SK-N-SH (cell line): ENCODE results near the gene TMPRSS6. TPM values are rescaled to one million over a fixed set of nuclear protein-coding genes. Genes with fewer than 3 reads are reported as not detected.

ENCODE experiments used
- CTCF ChIA-PET: fragments of 300-600, 350-600 bp; formaldehyde crosslinking; extraction: SDS; loops from one replicate; lab custom pipeline; 2021; lab: Yijun Ruan, JAX
- POLR2A ChIA-PET: fragments of 350-600 bp; sonication (Branson Sonifier 250); formaldehyde crosslinking; extraction: SDS; loops from one replicate; lab custom pipeline; 2020; ENCODE audit warnings: antibody characterized with exemption, inconsistent platforms; lab: Yijun Ruan, JAX
- DNase-seq: peaks from one replicate; pipeline ENCODE4 v3.0.0; 2012
- H2AFZ ChIP-seq: fragments of 200-600 bp; sonication (generic); 2 replicates; pipeline ENCODE4 v1.8.1; 2016; ENCODE audit warnings: antibody characterized with exemption, mild to moderate bottlenecking, low read depth
- H3F3A ChIP-seq: fragments of 200-600 bp; sonication (generic); replicated peaks from 2 replicates; pipeline ENCODE3; 2016; ENCODE audit warnings: antibody characterized with exemption, mild to moderate bottlenecking; ENCODE audit not compliant: insufficient read depth
- H3K27ac ChIP-seq, 2 experiments: fragments of 200-500 bp in 1 of 2; fragments of 200-600 bp in 1 of 2; sonication (Bioruptor generic) in 1 of 2; sonication (generic), shearing (Covaris generic) in 1 of 2; 2 replicates each; pipeline versions ENCODE4 v1.5.1 to v1.6.1; 2014 to 2016; ENCODE audit warnings: low read depth in 2 of 2, inconsistent platforms in 1 of 2, low read length in 1 of 2, mild to moderate bottlenecking in 1 of 2, mixed read lengths in 1 of 2
- H3K27me3 ChIP-seq: fragments of 200-600 bp; sonication (generic), shearing (Covaris generic); 2 replicates; pipeline ENCODE4 v1.6.1; 2016; ENCODE audit warnings: mixed run types; ENCODE audit not compliant: insufficient read depth
- H3K36me3 ChIP-seq, 2 experiments: fragments of 200-500 bp in 1 of 2; fragments of 200-600 bp in 1 of 2; sonication (Bioruptor generic) in 1 of 2; sonication (generic) in 1 of 2; replicated peaks in 1 of 2; 2 replicates each; pipeline versions ENCODE3 to v1.5.1; 2014 to 2016; ENCODE audit warnings: low read length in 1 of 2, mild to moderate bottlenecking in 1 of 2; ENCODE audit not compliant: insufficient read depth in 2 of 2, control insufficient read depth in 1 of 2
- H3K4me1 ChIP-seq, 2 experiments: fragments of 200-500 bp in 1 of 2; fragments of 200-600 bp in 1 of 2; sonication (Bioruptor generic) in 1 of 2; sonication (generic), shearing (Covaris generic) in 1 of 2; 2 replicates each; pipeline versions ENCODE4 v1.5.1 to v1.6.1; 2014 to 2016; ENCODE audit warnings: low read depth in 1 of 2, low read length in 1 of 2, mixed run types in 1 of 2; ENCODE audit not compliant: insufficient read depth in 2 of 2, control insufficient read depth in 1 of 2
- H3K4me2 ChIP-seq: fragments of 200-600 bp; sonication (generic), shearing (Covaris generic); 2 replicates; pipeline ENCODE4 v1.6.1; 2017; ENCODE audit warnings: mixed run types
- H3K4me3 ChIP-seq, 2 experiments: fragments of 200-500 bp in 1 of 2; fragments of 200-600 bp in 1 of 2; sonication (Bioruptor generic) in 1 of 2; sonication (generic), shearing (Covaris generic) in 1 of 2; 2 replicates each; pipeline versions ENCODE4 v1.5.1 to v1.8.1; 2014 to 2016; ENCODE audit warnings: low read depth in 2 of 2, inconsistent platforms in 1 of 2, low read length in 1 of 2, mild to moderate bottlenecking in 1 of 2, mixed read lengths in 1 of 2, moderate library complexity in 1 of 2
- H3K79me2 ChIP-seq: fragments of 200-600 bp; sonication (generic); 2 replicates; pipeline ENCODE4 v1.8.1; 2017; ENCODE audit warnings: mild to moderate bottlenecking; ENCODE audit not compliant: insufficient read depth
- H3K9ac ChIP-seq: fragments of 200-600 bp; sonication (generic); 2 replicates; pipeline ENCODE4 v1.6.1; 2017; ENCODE audit warnings: mixed run types
- H3K9me2 ChIP-seq: fragments of 200-600 bp; sonication (generic); 2 replicates; pipeline ENCODE4 v1.6.1; 2017; ENCODE audit warnings: mixed run types
- H3K9me3 ChIP-seq: fragments of 200-600 bp; sonication (generic); 2 replicates; pipeline ENCODE4 v1.6.1; 2017; ENCODE audit warnings: mixed run types, mild to moderate bottlenecking, moderate library complexity
- H4K20me1 ChIP-seq: fragments of 200-600 bp; sonication (generic); 2 replicates; pipeline ENCODE4 v1.6.1; 2017; ENCODE audit warnings: mild to moderate bottlenecking, mixed run types; ENCODE audit not compliant: insufficient read depth
- EP300 ChIP-seq, 2 experiments: IDR thresholded peaks; 2 replicates each; pipeline versions ENCODE4 v1.4.0 to v1.6.1; 2012; ENCODE audit warnings: borderline replicate concordance in 1 of 2, low read depth in 1 of 2, low read length in 1 of 2
- EZH2phosphoT487 ChIP-seq: fragments of 200-600 bp; sonication (generic); IDR thresholded peaks from 2 replicates; pipeline ENCODE4 v1.6.1; 2017; ENCODE audit warnings: low read depth, mixed run types, mild to moderate bottlenecking, antibody characterized with exemption, moderate library complexity, borderline replicate concordance
- FOXJ3 ChIP-seq: sonication (generic); formaldehyde crosslinking; IDR thresholded peaks from 2 replicates; pipeline ENCODE4 v1.5.1; 2020; ENCODE audit warnings: mild to moderate bottlenecking, missing genetic modification reagents
- FOXM1 ChIP-seq: IDR thresholded peaks from 2 replicates; pipeline ENCODE4 v1.4.0; 2012; ENCODE audit warnings: low read depth, mild to moderate bottlenecking
- GATA2 ChIP-seq: sonication (generic); formaldehyde crosslinking; IDR thresholded peaks from 2 replicates; pipeline ENCODE4 v1.5.0; 2020; ENCODE audit warnings: mild to moderate bottlenecking, missing genetic modification reagents
- IRF3 ChIP-seq: fragments of 150-350 bp; IDR thresholded peaks from 2 replicates; pipeline ENCODE4 v1.6.1; 2016; ENCODE audit warnings: mild to moderate bottlenecking, low read depth, low read length
- MXI1 ChIP-seq: IDR thresholded peaks from 2 replicates; pipeline ENCODE4 v1.6.1; 2012; ENCODE audit warnings: mild to moderate bottlenecking, low read depth, low read length, improper control_type of control experiment
- NFIC ChIP-seq: IDR thresholded peaks from 2 replicates; pipeline ENCODE4 v1.4.0; 2012; ENCODE audit warnings: borderline replicate concordance
- PBX3 ChIP-seq: IDR thresholded peaks from 2 replicates; pipeline ENCODE4; 2012
- POLR2AphosphoS5 ChIP-seq: IDR thresholded peaks from 2 replicates; pipeline ENCODE4 v1.6.1; 2012; ENCODE audit warnings: low read depth, low read length
- TCF12 ChIP-seq: IDR thresholded peaks from 2 replicates; pipeline ENCODE4 v1.4.0; 2012
- YY1 ChIP-seq: IDR thresholded peaks from 2 replicates; pipeline ENCODE4 v1.4.0; 2012; ENCODE audit warnings: low read depth, mild to moderate bottlenecking
- WGBS: methylation state at CpG from one replicate; pipeline ENCODE4 v1.1.6; 2017; ENCODE audit warnings: low lambda C conversion rate; 5-methylcytosine and 5-hydroxymethylcytosine counted together
- polyA plus RNA-seq, 3 experiments: library from polyadenylated mRNA; depleted of rRNA; stranded (reverse); fragments of >200 nt; gene quantifications; 2 replicates each; pipeline ENCODE4 v1.2.3, GENCODE V29; 2012
- TF ChIP-seq, protein P1 (sequence below): IDR thresholded peaks from 2 replicates; pipeline ENCODE4 v1.4.0; 2012; ENCODE audit warnings: low read depth, borderline replicate concordance
- TF ChIP-seq, protein P2 (sequence below): IDR thresholded peaks from 2 replicates; pipeline ENCODE4 v1.6.1; 2012; ENCODE audit warnings: mild to moderate bottlenecking, low read depth, low read length, moderate library complexity
- TF ChIP-seq, protein P3 (sequence below): fragments of 150-350 bp; IDR thresholded peaks from 2 replicates; pipeline ENCODE4 v1.6.1; 2017; ENCODE audit warnings: antibody characterized with exemption, low read length, low read depth, borderline replicate concordance

The TMPRSS6 gene
- polyA plus RNA-seq, 1 of the 3 experiments (the other 2 are of a cell fraction): not detected

GRCh38 chr22:37080838-37081237 is 28.7 kb downstream of the TMPRSS6 start:
- H3K4me2 ChIP-seq: no peak overlapping the region
- no peak for TF ChIP-seq POLR2AphosphoS5
- TF ChIP-seq FOXM1: no peak
- TF ChIP-seq EP300 (IDR thresholded peaks at IDR 0.05; ENCODE audit: borderline replicate concordance in 1 of 2, low read depth in 1 of 2, low read length in 1 of 2): no peak
- TF ChIP-seq, protein P1, sequence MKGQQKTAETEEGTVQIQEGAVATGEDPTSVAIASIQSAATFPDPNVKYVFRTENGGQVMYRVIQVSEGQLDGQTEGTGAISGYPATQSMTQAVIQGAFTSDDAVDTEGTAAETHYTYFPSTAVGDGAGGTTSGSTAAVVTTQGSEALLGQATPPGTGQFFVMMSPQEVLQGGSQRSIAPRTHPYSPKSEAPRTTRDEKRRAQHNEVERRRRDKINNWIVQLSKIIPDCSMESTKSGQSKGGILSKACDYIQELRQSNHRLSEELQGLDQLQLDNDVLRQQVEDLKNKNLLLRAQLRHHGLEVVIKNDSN: no peak
- no peak for TF ChIP-seq TCF12
- TF ChIP-seq NFIC: no peak
- no peak for TF ChIP-seq IRF3
- TF ChIP-seq, all 33 proteins: peak for 0
- H3K4me1 ChIP-seq: no peaks in the 10 kb centered on the region
- no peak for DNase-seq
- no peaks in the 10 kb centered on the region for H3K79me2 ChIP-seq
- 92% methylated on average over 11 of the region's 12 CpGs for WGBS
- POLR2A ChIA-PET: no interaction called here
- H3K4me3 ChIP-seq: no peak overlapping the region
- peaks cover 17% of the 10 kb centered on the region for H3K27me3 ChIP-seq
- no peaks in the 10 kb centered on the region for H4K20me1 ChIP-seq
- H3K9me2 ChIP-seq: no peaks in the 10 kb centered on the region
- CTCF ChIA-PET: interaction anchor here (1.2 to 1.6 kb wide), 3 partner anchors 103 to 179 kb away, joined by 3 to 4 read pairs (median 4); no protein-coding TSS in a partner anchor
- H3F3A ChIP-seq: no peaks in the 10 kb centered on the region
- H3K9ac ChIP-seq: no peak overlapping the region
- H3K9me3 ChIP-seq: no peaks in the 10 kb centered on the region
- H3K36me3 ChIP-seq: no peaks in the 10 kb centered on the region
- no peak overlapping the region for H2AFZ ChIP-seq
- no peak overlapping the region for H3K27ac ChIP-seq

DNA sequence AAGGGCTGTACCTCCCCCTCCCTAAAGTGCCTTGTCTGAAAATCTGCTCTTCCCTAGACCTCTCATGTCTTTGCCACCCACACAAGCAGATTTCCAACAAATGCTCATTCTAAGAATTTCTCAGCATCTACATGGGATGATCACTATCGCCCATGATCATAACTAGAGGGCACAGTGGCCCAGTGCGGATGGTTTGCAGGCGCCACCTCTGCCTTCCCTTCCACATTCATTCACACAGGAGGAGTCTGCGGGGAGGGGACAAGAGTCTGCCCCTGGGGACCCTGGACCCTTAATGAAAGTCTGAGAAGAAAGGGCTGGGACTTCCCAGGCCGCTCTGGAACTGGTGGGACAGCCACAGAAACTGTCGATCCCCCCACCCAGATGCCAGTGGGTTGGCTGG is 29.1 kb downstream of the TMPRSS6 start:
- DNase-seq: no peak
- no peak overlapping the region for H2AFZ ChIP-seq
- no peak overlapping the region for H3K4me3 ChIP-seq
- H3K4me2 ChIP-seq: no peak overlapping the region
- ChIA-PET POLR2A (no interaction called here), CTCF (interaction anchor here (1.1 to 1.6 kb wide), 4 partner anchors 18 to 180 kb away, joined by 3 to 4 read pairs (median 4); no protein-coding TSS in a partner anchor)
- peaks cover 21% of the 10 kb centered on the region for H3K27me3 ChIP-seq
- no peak overlapping the region for H3K9ac ChIP-seq
- no peak overlapping the region for H3K27ac ChIP-seq
- no peaks in the 10 kb centered on the region for H4K20me1 ChIP-seq
- no peaks in the 10 kb centered on the region for H3K9me3 ChIP-seq
- no peaks in the 10 kb centered on the region for H3K79me2 ChIP-seq
- TF ChIP-seq, protein P2, sequence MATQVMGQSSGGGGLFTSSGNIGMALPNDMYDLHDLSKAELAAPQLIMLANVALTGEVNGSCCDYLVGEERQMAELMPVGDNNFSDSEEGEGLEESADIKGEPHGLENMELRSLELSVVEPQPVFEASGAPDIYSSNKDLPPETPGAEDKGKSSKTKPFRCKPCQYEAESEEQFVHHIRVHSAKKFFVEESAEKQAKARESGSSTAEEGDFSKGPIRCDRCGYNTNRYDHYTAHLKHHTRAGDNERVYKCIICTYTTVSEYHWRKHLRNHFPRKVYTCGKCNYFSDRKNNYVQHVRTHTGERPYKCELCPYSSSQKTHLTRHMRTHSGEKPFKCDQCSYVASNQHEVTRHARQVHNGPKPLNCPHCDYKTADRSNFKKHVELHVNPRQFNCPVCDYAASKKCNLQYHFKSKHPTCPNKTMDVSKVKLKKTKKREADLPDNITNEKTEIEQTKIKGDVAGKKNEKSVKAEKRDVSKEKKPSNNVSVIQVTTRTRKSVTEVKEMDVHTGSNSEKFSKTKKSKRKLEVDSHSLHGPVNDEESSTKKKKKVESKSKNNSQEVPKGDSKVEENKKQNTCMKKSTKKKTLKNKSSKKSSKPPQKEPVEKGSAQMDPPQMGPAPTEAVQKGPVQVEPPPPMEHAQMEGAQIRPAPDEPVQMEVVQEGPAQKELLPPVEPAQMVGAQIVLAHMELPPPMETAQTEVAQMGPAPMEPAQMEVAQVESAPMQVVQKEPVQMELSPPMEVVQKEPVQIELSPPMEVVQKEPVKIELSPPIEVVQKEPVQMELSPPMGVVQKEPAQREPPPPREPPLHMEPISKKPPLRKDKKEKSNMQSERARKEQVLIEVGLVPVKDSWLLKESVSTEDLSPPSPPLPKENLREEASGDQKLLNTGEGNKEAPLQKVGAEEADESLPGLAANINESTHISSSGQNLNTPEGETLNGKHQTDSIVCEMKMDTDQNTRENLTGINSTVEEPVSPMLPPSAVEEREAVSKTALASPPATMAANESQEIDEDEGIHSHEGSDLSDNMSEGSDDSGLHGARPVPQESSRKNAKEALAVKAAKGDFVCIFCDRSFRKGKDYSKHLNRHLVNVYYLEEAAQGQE: no peak
- TF ChIP-seq NFIC: no peak
- TF ChIP-seq PBX3: no peak
- no peak for TF ChIP-seq FOXJ3 (CRISPR knock-in tag)
- no peak for TF ChIP-seq YY1
- TF ChIP-seq, protein P3, sequence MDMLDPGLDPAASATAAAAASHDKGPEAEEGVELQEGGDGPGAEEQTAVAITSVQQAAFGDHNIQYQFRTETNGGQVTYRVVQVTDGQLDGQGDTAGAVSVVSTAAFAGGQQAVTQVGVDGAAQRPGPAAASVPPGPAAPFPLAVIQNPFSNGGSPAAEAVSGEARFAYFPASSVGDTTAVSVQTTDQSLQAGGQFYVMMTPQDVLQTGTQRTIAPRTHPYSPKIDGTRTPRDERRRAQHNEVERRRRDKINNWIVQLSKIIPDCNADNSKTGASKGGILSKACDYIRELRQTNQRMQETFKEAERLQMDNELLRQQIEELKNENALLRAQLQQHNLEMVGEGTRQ: no peak
- TF ChIP-seq EZH2phosphoT487: no peak
- TF ChIP-seq IRF3: no peak
- TF ChIP-seq, protein P1: no peak
- no peak for TF ChIP-seq MXI1
- TF ChIP-seq GATA2: no peak
- 68% methylated on average over 6 of the region's 6 CpGs for WGBS
- no peaks in the 10 kb centered on the region for H3K36me3 ChIP-seq
- H3K4me1 ChIP-seq: no peaks in the 10 kb centered on the region
- no peaks in the 10 kb centered on the region for H3F3A ChIP-seq
- H3K9me2 ChIP-seq: no peaks in the 10 kb centered on the region
